HL-60 (cell line): ENCODE measurements around the gene NPR3.

Experiments
- GABPA ChIP-seq: IDR thresholded peaks from 2 replicates; pipeline ENCODE4 v1.6.1; 2012; ENCODE audit warnings: low read depth
- POLR2AphosphoS5 ChIP-seq: IDR thresholded peaks from 2 replicates; pipeline ENCODE4 v1.6.1; 2012; ENCODE audit warnings: low read depth
- SPI1 ChIP-seq: IDR thresholded peaks from 2 replicates; pipeline ENCODE4 v1.6.1; 2012; ENCODE audit warnings: low read depth, mild to moderate bottlenecking, borderline replicate concordance
- TF ChIP-seq, protein P1 (sequence below): IDR thresholded peaks from one replicate; pipeline ENCODE4 v1.5.1; 2011; ENCODE audit warnings: low read length, control low read depth, inconsistent platforms; ENCODE audit not compliant: insufficient read depth

DNA sequence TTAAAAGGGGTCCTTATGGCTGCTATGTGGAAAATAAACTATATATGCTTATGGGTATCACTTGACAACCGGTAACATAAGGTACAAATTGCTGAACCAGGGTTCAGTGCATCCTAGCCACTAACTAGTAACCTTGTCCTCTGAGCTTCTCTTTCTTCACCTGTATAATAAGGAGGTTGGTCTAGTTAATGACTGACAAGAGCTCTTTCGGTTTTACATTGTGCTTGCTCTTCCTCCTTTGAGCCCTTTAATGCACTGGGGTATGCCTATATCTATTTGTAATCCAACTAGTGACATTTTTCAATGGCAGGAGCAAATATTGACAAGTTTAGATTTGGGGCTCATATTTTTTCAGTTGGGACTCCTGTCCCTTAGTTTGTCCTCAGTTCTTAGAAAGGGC is 66.1 kb downstream of the NPR3 start:
- TF ChIP-seq, protein P1, sequence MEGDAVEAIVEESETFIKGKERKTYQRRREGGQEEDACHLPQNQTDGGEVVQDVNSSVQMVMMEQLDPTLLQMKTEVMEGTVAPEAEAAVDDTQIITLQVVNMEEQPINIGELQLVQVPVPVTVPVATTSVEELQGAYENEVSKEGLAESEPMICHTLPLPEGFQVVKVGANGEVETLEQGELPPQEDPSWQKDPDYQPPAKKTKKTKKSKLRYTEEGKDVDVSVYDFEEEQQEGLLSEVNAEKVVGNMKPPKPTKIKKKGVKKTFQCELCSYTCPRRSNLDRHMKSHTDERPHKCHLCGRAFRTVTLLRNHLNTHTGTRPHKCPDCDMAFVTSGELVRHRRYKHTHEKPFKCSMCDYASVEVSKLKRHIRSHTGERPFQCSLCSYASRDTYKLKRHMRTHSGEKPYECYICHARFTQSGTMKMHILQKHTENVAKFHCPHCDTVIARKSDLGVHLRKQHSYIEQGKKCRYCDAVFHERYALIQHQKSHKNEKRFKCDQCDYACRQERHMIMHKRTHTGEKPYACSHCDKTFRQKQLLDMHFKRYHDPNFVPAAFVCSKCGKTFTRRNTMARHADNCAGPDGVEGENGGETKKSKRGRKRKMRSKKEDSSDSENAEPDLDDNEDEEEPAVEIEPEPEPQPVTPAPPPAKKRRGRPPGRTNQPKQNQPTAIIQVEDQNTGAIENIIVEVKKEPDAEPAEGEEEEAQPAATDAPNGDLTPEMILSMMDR, result no peak
- TF ChIP-seq POLR2AphosphoS5, result no peak
- no peak for TF ChIP-seq GABPA
- no peak for TF ChIP-seq SPI1
